NOMO-1 treated with dmso at 0.1 percent for 144 hours (cell line): Measurements from ENCODE around the gene VSIG10L2.

Experiments used
- DNase-seq: peaks from one replicate; lab custom pipeline; 2025; ENCODE audit not compliant: unreplicated experiment; lab: John Stamatoyannopoulos, UW

Gene VSIG10L2

DNA sequence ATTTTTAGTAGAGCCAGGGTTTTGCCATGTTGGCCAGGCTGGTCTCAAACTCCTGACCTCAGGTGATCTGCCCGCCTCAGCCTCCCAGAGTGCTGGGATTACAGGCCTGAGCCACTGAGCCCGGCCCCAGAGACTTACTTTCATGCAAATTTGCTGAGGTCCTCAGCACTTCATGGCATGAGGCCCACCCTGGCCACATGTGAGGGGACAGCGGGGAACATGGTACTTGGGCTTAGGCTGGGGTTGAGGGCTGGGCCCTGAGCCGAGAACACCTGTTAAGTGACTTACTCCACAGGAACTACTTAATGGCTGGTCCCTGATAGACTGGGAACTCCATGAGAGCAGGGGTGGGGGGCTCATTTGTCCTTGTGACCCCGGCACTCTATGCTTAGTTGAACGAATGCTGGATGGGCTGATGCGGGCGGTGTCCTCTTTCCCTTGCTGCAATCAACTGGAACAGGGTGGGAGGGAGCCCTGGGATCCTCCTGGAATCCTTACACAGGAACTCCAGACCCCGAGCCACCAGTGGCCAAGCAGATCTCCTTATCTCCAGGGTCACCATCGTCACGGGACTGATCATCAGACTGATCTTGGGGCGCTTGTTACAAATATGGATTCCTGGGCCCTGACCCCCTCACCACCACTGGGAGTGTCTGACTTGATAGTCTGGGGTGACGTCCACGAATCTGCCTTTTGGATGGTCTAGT, 1.0 kb downstream of the VSIG10L2 start:
- DNase-seq, result no peak

DNA sequence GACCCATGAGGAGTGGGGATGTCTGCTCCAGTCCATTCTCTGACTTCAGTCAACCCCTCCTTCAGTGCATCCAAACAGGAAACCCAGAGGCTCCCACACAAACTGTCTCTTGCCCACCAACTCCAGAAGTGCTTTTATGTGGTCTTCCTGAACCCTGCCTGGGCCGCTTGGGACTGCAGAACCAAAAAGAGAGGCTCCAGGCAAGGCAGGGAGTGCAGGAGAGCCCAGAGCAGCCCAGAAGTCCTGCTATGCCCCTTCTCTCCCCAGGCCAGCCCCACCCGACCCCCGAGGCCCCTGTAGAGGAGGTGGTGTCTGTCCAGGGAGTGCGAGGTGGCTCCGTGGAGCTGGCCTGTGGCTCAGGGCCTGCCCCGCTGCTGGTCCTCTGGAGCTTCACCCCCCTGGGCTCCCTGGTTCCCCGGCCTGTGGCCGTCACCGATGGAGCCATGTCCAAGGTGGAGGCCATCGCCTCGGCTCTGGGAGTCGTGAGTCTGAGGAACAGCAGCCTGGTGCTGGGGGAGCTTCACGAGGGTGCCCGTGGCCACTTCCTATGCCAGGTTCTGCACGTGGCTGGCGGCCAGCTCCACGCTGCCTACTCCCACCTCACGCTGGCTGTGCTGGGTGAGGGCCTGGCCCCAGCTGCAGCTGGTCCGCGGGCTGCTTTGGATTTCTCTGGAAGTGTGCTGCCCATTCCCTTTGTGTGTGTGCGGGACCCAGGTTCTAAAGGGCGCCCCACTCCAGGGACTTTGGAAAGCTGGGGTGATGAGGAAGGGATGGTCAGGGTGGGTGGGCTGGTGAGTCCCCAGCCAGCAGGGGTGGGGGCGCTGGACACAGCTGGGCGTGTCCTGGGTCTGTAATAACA, 1.8 kb downstream of the VSIG10L2 start:
- DNase-seq, result no peak

DNA sequence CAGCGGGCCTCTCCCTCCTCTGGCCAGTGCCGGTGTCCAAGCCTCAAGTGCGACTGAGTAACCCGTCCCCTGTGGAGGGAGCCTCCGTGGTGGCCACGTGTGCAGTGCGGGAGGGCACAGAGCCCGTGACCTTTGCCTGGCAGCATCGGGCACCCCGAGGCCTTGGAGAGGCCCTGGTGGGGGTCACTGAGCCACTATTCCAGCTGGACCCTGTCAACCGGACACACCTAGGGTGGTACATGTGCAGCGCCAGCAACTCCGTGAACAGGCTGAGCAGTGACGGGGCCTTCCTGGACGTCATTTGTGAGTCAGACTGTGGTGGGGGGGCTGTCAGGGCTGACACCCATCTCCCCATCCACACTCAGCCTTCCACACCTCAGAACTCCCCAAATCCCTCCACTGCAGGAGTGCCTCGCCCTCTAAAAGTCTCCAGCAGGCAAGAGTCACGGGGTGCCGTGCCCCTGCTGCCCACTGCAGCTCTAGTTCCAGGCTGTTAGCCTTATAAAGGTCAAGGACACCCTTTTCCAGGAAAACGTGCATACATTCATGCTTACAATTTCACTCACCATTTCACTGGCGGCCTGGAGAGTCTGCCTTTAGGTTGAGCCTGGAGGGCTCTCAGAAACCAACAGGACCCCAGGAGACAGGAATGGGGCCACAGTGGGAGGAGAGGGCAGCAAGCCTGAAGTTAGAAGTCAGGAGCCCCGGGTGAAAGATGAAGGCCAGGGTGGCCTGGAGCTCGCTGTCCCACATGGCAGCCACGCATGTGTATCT, 2.6 kb downstream of the VSIG10L2 start:
- no peak for DNase-seq

DNA sequence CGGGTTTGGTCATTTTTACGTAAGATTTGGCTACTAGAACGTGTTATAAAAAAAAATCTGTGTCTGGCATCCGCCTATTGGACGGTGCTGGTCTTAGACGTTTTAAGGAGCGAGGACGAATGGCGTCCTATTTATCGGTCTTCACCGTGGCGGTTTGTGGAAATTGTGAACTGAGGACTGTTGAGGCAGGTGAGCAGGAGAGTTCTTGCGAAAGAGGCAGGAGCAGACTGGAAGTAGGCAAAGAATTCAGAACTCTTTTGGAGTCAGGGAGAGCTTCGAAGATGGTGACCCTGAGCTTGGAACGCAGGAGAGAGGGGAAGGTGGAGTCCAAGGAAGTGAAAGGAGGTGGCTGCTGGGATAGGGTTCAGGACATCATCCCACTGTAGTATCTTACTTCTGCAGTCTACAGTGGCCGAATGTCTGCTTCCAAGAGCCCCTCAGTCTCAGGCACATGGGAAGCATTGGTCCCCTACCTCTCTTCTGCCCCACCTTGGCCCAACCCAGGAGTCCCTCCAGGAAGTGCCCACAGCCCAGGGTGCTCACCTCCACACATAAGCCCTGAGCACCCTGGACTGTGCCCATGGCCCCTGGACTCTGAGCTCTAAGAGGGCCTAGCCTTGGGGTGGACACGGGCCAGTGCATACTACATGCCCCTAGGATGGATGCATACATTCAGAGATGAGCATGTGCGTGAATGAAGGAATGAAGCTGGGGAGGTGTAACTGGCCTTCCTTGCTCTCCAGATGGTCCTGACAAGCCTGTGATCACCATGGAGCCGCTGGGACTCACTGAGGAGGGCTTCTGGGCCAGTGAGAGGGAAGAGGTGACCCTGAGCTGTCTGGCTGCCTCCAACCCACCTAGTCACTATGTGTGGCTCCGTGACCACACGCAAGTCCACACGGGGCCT, 3.7 kb downstream of the VSIG10L2 start:
- no peak for DNase-seq

DNA sequence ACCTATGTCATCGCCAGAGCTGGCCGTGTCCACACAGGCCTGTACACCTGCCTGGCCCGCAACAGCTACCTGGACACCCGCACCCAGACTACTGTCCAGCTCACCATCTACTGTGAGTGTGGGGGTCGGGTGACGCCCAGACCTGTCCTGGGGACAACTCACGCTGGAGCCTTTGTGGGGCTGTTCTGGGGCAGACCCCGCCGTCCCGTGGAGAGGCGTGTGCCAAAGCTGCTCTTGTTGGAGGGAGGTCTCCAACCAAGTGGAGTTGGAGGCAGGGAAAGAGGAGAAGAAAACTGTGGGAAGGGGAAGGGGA, 4.3 kb downstream of the VSIG10L2 start:
- DNase-seq, result no peak

DNA sequence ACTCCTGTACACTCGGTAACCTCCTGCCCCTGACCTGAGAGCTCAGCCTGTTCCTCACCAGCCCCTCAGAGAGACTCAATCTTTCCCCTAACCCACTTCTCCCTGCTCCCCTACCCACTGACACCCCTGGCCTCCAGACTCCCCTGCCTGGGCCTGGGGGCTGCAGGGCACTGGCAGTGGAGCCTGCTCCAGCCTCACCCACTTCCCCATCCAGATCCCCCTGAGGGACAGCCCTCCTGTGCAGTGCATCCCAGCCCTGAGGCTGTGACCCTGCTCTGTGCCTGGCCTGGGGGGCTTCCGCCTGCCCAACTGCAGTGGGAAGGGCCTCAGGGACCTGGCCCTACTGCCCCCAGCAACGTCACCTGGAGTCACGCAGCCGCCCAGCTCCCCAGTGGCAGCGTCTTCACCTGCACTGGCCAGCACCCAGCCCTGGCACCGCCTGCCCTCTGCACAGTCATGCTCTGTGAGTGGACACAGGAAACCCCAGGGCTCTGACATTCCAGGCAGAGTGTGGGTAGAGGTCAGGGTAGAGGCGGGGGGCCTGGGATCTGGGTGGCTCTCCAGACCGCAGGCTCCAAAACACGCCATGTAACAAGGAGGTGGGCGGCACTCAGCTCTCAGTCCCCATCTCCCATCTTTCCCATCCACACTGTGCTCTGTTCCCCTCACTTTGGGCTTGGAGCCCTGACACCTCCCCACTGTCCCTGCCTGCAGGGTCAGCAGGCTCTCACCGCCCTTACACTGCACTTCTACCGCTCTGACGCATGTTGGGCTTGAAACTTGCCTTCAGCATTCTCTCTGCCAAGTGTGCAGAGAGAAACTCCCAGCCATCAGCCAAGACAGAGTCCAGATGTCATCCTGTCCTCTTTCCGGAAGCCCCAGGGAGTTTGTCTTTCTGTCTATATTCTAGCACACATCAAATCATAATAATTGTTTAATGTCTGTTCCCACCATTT, 5.1 kb downstream of the VSIG10L2 start:
- no peak for DNase-seq

DNA sequence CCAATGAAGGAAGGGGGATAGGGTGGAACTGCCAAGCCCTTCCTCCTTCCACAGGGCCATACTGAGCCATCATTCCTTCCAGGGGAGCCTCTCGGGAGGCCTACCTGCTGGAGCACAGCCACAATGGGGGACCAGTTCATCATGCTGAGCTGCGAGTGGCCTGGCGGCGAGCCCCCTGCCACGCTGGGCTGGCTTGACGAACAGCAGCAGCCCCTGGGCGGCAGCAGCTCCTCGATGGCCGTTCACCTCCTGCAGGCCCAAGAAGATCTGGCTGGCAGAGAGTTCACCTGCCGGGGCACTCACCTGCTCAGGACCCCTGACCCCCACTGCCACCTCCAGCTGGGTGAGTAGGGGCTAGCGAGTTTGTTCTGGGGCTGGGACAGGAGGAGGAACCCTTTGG, 5.9 kb downstream of the VSIG10L2 start:
- DNase-seq, result no peak

DNA sequence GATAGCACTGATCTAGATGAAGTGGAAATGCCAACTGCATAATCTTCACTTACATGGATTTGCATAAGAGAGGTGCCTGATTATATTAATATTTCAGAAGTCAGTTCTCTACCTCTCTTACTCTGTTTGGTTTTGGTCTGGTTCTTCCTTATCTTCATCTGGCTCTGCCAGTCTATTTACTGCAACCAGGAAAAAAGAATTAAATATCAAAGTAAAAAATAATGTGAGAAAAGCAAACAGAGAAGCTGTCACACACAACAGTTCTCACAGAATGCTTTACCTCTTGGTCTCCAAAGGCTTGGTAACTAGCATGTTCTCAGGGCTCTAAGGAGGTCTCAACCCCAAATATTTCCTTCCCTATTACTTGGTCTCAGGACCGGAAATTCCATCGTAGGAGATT, 6.7 kb downstream of the VSIG10L2 start:
- no peak for DNase-seq

DNA sequence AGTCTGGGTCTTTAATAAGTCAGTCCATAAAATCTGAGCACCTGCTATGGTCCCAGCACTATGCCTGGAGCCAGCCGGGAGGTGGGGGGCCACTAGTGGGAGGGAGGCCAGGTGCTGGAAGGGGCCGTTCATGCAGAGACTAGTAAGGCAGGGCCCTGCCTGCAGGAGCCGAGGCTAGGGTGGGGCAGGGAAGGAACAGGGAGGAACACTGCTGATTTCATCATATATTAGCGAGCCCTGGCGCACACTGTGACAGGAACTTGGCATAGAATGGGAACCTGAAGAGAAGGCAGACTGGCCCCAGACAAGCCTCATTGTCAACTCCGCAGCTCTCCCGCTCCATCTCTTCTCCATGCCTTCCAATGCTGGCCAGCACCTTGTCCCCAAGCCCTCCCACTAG, 7.1 kb downstream of the VSIG10L2 start:
- no peak for DNase-seq

DNA sequence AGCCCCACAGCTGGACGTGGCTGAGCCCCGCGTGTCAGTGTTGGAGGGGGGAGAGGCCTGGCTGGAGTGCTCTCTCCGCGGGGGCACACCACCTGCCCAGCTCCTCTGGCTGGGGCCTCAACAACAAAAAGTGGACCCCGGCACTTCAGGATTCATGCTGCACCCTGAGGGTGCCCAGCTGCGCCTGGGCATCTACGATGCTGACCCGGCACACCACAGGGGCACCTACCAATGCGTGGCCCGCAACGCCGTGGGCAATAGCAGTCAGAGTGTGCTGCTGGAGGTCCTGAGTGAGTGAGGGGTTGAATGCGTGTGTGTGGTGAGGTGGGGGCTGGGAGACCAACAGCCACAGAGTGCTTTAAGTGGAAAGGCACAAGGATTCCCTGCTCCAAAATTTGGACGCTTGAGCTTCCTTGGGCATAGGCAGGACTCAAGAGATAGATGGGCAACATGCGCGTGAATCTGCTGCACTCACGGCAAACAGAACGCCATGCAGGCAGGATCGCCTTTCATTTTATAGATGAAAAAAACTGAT, 7.6 kb downstream of the VSIG10L2 start:
- no peak for DNase-seq

DNA sequence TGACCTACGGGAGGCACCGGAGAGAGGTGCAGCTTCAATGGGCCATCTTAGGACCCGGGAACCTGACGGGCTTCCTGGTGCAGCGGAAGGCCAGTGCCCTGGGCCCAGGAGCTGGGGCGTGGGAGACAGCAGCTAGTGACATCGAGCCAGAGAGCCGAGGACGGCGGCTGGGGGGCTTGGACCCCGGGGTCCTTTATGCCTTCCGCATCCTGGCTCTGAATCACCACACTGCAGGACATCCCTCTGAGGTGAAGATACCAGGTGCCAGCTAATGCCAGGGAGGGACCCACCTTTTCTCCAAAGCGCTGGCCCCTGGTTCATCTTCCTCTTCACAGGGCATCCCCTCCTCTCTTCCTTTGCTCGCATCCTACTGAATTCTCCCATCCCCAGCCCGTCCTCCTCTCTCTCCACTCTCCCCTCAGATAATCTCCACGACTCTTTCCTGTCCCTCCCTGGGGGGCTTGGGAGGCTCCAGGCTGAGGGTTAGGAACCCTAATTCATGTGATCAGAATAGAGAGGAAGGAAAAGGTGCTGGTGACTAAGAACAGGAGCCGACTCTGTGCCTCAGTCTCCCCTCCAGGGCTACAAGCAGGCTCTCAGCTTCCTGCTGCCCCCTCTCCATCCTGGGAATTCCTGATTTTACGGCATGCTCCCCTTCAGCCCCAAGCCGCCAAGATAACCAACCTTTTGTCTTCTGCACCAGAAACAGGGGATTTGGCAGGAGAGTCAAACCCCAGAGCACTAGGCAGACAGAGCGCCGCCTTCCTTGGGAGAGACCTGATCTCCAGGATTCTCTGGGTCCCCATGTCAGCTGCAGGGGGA, 8.5 kb downstream of the VSIG10L2 start:
- no peak for DNase-seq

DNA sequence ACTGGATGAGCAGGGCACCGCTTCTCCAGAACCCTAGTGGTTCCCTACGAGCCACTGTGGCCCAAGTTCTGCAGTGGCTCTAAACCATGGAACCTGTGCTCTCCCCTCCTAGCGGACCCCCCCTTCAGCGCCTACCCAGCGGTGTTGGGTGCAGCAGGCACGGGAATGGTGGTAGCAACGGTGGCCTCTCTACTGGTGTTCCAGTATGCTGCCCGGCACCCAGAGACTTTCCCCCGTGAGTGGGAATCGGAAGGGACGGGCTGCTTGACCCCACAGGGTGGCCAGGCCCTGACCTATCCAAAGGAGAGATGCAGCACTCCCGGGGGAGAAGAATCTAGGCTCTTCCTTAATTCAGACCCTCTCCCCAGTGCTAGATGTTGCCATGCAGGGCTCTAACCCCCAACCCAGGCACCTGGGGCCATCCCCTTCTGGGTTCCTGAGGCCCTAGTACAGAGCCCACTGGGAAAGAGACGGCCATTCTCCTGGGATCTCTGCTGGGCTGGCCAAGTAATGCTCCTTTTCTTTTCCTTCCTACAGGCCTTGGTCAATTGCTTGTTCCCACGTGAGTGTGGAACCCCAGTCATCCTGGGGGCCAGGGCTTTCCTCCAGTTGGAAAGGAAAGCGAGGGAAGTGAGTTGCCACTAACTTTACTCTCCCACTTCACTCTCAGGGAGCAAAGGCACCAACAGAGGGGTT, 9.2 kb downstream of the VSIG10L2 start:
- DNase-seq, result no peak

DNA sequence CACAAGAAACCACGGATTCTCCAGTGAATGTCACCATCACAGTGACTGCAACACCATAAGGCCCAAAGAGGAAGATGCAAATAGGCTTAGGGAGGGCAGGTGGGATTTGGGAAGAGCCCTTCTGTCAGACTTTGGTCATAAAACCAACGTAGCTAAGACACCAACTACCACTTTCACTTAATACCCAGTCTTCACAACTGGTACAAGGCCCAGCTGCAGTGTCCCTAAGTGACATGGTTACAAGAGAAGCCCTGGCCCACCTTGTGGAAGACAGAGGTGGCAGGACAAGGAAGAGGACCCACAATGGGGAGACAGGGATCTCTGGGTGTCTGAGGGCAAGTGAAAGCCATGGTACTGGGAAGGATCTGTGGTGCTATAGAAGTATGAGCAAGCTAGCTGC, 10.0 kb downstream of the VSIG10L2 start:
- DNase-seq, result no peak

DNA sequence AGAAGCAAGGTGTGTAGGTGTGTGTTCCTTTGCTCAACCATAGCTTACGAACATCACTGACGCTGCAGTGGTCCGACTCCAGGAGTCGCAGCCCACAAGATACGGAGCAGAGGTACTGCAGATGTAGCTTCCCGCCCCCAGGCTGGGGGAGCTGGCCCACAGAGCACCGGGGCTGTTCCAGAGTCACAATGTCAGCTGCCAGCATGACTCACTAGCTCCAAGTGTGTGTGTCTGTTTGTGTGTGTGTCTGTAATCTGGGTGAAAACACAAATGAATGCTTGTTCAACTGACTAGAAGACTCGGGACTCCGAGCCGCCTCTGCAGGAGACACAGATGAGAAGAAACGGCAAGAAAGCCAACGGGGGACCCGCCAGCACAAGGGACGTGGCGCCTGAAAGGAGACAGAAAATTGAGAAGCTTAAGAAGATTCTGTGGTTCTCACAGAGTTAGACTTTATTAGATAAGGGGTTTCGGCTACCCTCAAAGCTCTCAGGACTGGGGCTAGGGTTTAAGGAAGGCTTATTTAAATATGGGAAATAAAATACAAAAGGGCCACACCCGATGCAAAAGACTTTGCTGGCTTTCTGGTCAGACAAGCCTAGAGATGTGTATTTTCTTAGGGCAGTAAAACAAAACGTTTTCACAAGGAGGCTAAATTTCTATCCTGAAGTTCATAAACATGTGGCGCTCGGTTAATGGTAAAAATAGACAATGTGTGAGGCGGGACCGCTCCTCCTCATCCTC, 10.7 kb downstream of the VSIG10L2 start:
- no peak for DNase-seq

DNA sequence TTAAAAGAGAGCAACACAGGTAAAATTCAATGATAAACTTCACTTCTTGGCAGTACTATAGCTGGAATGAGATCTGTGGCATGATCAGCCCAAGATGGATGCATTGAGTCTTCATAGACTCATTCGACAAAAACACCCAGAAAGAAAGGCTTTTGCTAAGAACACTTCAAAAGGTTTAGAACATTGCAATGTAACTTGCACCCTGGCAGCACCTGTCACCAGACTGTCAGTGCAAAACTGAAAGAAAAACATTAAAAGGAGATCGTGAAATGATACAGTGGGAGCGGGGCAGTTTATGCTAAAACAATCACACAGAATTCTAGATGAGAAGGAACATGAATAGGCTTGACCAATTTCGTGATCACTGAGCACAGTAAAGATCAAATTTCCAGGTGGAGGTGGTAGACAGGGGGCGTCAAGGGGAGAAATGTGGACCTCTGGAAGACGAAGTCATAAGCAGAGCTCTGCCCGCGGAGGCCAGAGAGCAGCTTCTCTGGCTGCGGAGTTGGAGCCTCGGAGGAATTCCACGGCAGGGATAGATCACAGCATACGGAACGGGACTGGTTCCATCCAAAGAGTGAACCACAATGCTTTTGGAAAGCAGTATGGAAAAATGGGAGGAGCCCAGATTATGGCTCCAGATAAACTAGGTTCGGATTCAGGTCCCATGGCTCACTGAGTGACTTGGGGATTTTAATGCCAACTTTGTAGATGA, 11.9 kb downstream of the VSIG10L2 start:
- no peak for DNase-seq

DNA sequence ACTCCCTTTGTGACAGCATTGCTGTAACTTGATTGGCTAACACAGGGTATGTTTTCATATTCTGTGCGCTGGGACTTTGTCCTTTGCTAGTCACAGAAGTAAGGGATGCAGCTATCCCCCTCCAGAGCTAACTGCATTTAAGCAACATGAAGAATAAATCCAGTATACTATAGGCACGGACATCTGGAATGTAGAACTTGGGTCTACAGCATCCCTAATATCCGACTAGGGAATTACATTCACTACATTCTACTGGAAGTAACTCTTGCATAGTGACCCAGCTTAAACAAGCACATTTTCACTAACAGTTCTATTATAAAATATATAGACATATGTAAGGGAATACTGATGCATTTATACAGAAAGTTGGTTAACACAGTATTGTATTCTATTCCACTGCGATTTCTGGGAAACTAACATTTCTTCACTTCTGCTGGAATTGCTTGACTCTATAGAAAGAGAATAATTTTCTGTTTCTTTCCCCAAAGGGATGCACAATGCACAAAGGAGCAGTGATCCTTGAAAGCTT, 13.1 kb downstream of the VSIG10L2 start:
- DNase-seq, result no peak
